NT2/D1 (cell line): Measurements from ENCODE around the gene APC2.

ENCODE experiments used
- DNase-seq: peaks from one replicate; pipeline ENCODE4 v3.0.0-alpha.2; 2011; ENCODE audit warnings: low read depth, low spot score
- H3K27me3 ChIP-seq: 2 replicates; pipeline ENCODE4 v1.6.0; 2011; ENCODE audit warnings: mild to moderate bottlenecking; ENCODE audit not compliant: insufficient read length, insufficient read depth
- H3K36me3 ChIP-seq: 2 replicates; pipeline ENCODE4 v1.6.1; 2011; ENCODE audit warnings: mild to moderate bottlenecking, low read length, mixed read lengths; ENCODE audit not compliant: insufficient read depth, insufficient read length
- H3K4me1 ChIP-seq: 2 replicates; pipeline ENCODE4 v1.5.1; 2011; ENCODE audit not compliant: insufficient read depth, insufficient read length
- H3K4me3 ChIP-seq: 2 replicates; pipeline ENCODE4 v1.5.1; 2011; ENCODE audit warnings: low read depth; ENCODE audit not compliant: insufficient read length
- H3K9ac ChIP-seq: 2 replicates; pipeline ENCODE4 v1.6.0; 2011; ENCODE audit warnings: low read depth; ENCODE audit not compliant: insufficient read length
- H3K9me3 ChIP-seq: 2 replicates; pipeline ENCODE4 v1.5.1; 2011; ENCODE audit warnings: mild to moderate bottlenecking, low read length; ENCODE audit not compliant: insufficient read depth
- SUZ12 ChIP-seq: IDR thresholded peaks from 2 replicates; pipeline ENCODE4 v1.6.1; 2011; ENCODE audit not compliant: insufficient read length, insufficient read depth; ENCODE audit errors: extremely low read depth
- YY1 ChIP-seq: IDR thresholded peaks from 2 replicates; pipeline ENCODE4 v1.6.1; 2011; ENCODE audit not compliant: insufficient read length, insufficient read depth
- ZNF274 ChIP-seq: IDR thresholded peaks from 2 replicates; pipeline ENCODE4 v1.6.1; 2011; ENCODE audit warnings: mild to moderate bottlenecking, low read depth, low read length

The APC2 gene

GRCh38 chr19:1491849-1492170 lies 41.9 kb downstream of the APC2 start:
- Histone ChIP-seq H3K4me1 (peaks cover 24% of the 10 kb centered on the region), H3K36me3 (no peaks in the 10 kb centered on the region), H3K27me3 (peaks cover 11% of the 10 kb centered on the region), H3K4me3 (peak overlapping the region; percentile 85), H3K9me3 (no peaks in the 10 kb centered on the region), H3K9ac (peak overlapping the region; percentile 90)
- no peak for DNase-seq
- no peak for TF ChIP-seq YY1

GRCh38 chr19:1492474-1493006 lies 42.6 kb downstream of the APC2 start:
- peak overlapping the region; percentile 56 for H3K9ac ChIP-seq
- no peaks in the 10 kb centered on the region for H3K36me3 ChIP-seq
- no peak overlapping the region for H3K4me3 ChIP-seq
- peaks cover 11% of the 10 kb centered on the region for H3K27me3 ChIP-seq
- H3K9me3 ChIP-seq, result no peaks in the 10 kb centered on the region
- H3K4me1 ChIP-seq, result peaks cover 30% of the 10 kb centered on the region
- TF ChIP-seq YY1 (no peak), ZNF274 (no peak), SUZ12 (no peak)
- no peak for DNase-seq

- Histone ChIP-seq H3K9ac (no peak overlapping the region), H3K9me3 (no peaks in the 10 kb centered on the region), H3K27me3 (peaks cover 11% of the 10 kb centered on the region), H3K4me3 (no peak overlapping the region), H3K4me1 (peaks cover 31% of the 10 kb centered on the region), H3K36me3 (no peaks in the 10 kb centered on the region)
- no peak for DNase-seq
- TF ChIP-seq ZNF274 (no peak), SUZ12 (no peak), YY1 (no peak)
Measured at GRCh38 chr19:1494115-1494815, 44.3 kb downstream of the APC2 start.

- peaks cover 11% of the 10 kb centered on the region for H3K27me3 ChIP-seq
Measured at GRCh38 chr19:1495051-1495798, 45.3 kb downstream of the APC2 start.

GRCh38 chr19:1495799-1496713 lies 46.1 kb downstream of the APC2 start:
- Histone ChIP-seq H3K27me3 (peaks cover 10% of the 10 kb centered on the region), H3K4me3 (no peak overlapping the region), H3K9ac (no peak overlapping the region), H3K4me1 (peaks cover 29% of the 10 kb centered on the region), H3K36me3 (no peaks in the 10 kb centered on the region), H3K9me3 (peaks cover 10% of the 10 kb centered on the region; the same call in 1 of the 2 replicates)
- no peak for DNase-seq
- TF ChIP-seq YY1, result no peak
- no peak for TF ChIP-seq ZNF274
- no peak for TF ChIP-seq SUZ12

More at GRCh38 chr19:1495051-1495798, 45.3 kb downstream of the APC2 start:
- TF ChIP-seq YY1 (no peak), SUZ12 (no peak), ZNF274 (no peak)
- H3K4me1 ChIP-seq, result peaks cover 29% of the 10 kb centered on the region
- no peak overlapping the region for H3K9ac ChIP-seq
- H3K4me3 ChIP-seq, result no peak overlapping the region
- H3K36me3 ChIP-seq, result no peaks in the 10 kb centered on the region
- no peak for DNase-seq
- peaks cover 6% of the 10 kb centered on the region; the same call in 1 of the 2 replicates for H3K9me3 ChIP-seq

- Histone ChIP-seq H3K9me3 (peaks cover 10% of the 10 kb centered on the region; the same call in 1 of the 2 replicates), H3K27me3 (peaks cover 1% of the 10 kb centered on the region), H3K4me3 (no peak overlapping the region), H3K36me3 (no peaks in the 10 kb centered on the region), H3K9ac (no peak overlapping the region), H3K4me1 (peaks cover 22% of the 10 kb centered on the region)
- no peak for DNase-seq
- no peak for TF ChIP-seq ZNF274
- TF ChIP-seq SUZ12, result no peak
- TF ChIP-seq YY1, result no peak
Measured at GRCh38 chr19:1496714-1497577, 47.0 kb downstream of the APC2 start.
